Endothelial cell of umbilical vein (primary cell): ENCODE measurements around the gene CDS2.

Experiments used
- EZH2 ChIP-seq: IDR thresholded peaks from 2 replicates; pipeline ENCODE4 v1.6.1; 2012; ENCODE audit warnings: borderline replicate concordance, low read depth, mild to moderate bottlenecking, moderate library complexity, low read length, inconsistent platforms; ENCODE audit not compliant: severe bottlenecking
- POLR2A ChIP-seq: IDR thresholded peaks from 2 replicates; pipeline ENCODE4 v1.6.1; 2012; ENCODE audit warnings: low read depth, mild to moderate bottlenecking, control low read depth, low read length
- TF ChIP-seq, protein P1 (sequence below), 2 donors: IDR thresholded peaks; 1 replicate in 1 of 2; 2 replicates in 1 of 2; pipeline ENCODE4 v1.5.1; 2011; ENCODE audit warnings: low read length in 2 of 2, mild to moderate bottlenecking in 2 of 2, moderate library complexity in 2 of 2, control low read depth in 1 of 2, inconsistent platforms in 1 of 2, low read depth in 1 of 2; ENCODE audit not compliant: insufficient read depth in 1 of 2; ENCODE audit errors: extremely low read depth in 1 of 2

DNA sequence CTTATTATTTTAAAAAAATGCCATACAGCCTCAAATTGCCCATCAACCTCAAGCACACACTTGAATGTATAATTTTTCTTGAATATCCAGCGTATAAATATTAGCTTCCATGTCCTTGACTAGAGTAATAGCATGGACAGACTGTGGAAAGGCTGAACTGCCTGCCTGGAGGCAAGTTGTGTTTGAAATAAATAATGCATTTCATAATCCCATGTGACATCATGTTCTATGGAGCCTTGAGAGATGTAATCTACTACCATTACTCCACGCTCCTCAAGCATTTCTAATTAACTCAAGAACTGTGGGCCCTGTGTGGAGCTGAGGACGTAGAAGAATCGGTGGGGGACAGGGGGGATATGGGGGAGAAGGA, 94.2 kb downstream of the CDS2 start:
- TF ChIP-seq, protein P1, sequence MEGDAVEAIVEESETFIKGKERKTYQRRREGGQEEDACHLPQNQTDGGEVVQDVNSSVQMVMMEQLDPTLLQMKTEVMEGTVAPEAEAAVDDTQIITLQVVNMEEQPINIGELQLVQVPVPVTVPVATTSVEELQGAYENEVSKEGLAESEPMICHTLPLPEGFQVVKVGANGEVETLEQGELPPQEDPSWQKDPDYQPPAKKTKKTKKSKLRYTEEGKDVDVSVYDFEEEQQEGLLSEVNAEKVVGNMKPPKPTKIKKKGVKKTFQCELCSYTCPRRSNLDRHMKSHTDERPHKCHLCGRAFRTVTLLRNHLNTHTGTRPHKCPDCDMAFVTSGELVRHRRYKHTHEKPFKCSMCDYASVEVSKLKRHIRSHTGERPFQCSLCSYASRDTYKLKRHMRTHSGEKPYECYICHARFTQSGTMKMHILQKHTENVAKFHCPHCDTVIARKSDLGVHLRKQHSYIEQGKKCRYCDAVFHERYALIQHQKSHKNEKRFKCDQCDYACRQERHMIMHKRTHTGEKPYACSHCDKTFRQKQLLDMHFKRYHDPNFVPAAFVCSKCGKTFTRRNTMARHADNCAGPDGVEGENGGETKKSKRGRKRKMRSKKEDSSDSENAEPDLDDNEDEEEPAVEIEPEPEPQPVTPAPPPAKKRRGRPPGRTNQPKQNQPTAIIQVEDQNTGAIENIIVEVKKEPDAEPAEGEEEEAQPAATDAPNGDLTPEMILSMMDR (IDR thresholded peaks at IDR 0.05; ENCODE audit: extremely low read depth in 1 of 2, insufficient read depth in 1 of 2, low read depth in 1 of 2, low read length in 2 of 2), result no peak
- no peak for TF ChIP-seq EZH2
- no peak for TF ChIP-seq POLR2A
